ENCODE data around the gene SDR42E2. TPM values are rescaled to one million over a fixed set of nuclear protein-coding genes. Genes with fewer than 3 reads are reported as not detected.

The SDR42E2 gene
- polyA plus RNA-seq, 3 donors, result 0.16 to 0.23 TPM; not detected in 1

GRCh38 chr16:22203091-22203490 lies 40.8 kb downstream of the SDR42E2 start:
- Mint-ChIP-seq H3K36me3 (no peaks in the 10 kb centered on the region), H3K9me3 (peaks cover 0 to 5% (median 0%) of the 10 kb centered on the region in 7 donors), H3K4me1 (peaks cover 16% of the 10 kb centered on the region), H3K4me3 (no peak overlapping the region), H3K27ac (no peak overlapping the region), H3K27me3 (ENCODE audit: low read depth in 3 of 3) (peaks cover 0 to 2% (median 2%) of the 10 kb centered on the region in 3 donors)
- Histone ChIP-seq H3K36me3 (replicated peaks in 1 of 2; ENCODE audit: control insufficient read depth in 1 of 2, insufficient read depth in 2 of 2, low read length in 2 of 2) (no peaks in the 10 kb centered on the region), H3K27ac (ENCODE audit: low read depth in 1 of 2, low read length in 2 of 2) (no peak overlapping the region), H3K4me3 (replicated peaks in 1 of 3; ENCODE audit: low read depth in 2 of 3, low read length in 3 of 3) (no peak overlapping the region), H4K20me1 (ENCODE audit: insufficient read depth, low read length) (peaks cover 5% of the 10 kb centered on the region), H3K79me2 (ENCODE audit: insufficient read depth, low read length) (peaks cover 15% of the 10 kb centered on the region), H3K9ac (ENCODE audit: insufficient read depth, low read length, poor library complexity, severe bottlenecking) (no peak overlapping the region), H2AFZ (ENCODE audit: insufficient read depth, low read depth, low read length, poor library complexity, severe bottlenecking) (no peak overlapping the region), H3K4me1 (ENCODE audit: control insufficient read depth in 1 of 2, insufficient read depth in 2 of 2, low read length in 2 of 2) (peaks cover 11 to 22% of the 10 kb centered on the region in 2 donors), H3K4me2 (replicated peaks; ENCODE audit: extremely low read depth, low read length, poor library complexity, severe bottlenecking) (no peak overlapping the region), H3K9me3 (replicated peaks in 1 of 2; ENCODE audit: control insufficient read depth in 1 of 2, insufficient read depth in 1 of 2, low read length in 2 of 2) (no peaks in the 10 kb centered on the region), H3K27me3 (ENCODE audit: control insufficient read depth in 2 of 2, insufficient read depth in 2 of 2, low read length in 2 of 2) (no peaks in the 10 kb centered on the region)
- WGBS (ENCODE audit: insufficient coverage), result no CpG with 5 or more reads among the region's 5 CpGs
- TF ChIP-seq CTCF (IDR thresholded peaks at IDR 0.05), result no peak
- intact Hi-C loops (cut with micrococcal nuclease), result no loop called here
- DNase-seq, result no peak

- DNase-seq, result no peak
- H3K27me3 ChIP-seq (ENCODE audit: control insufficient read depth in 2 of 2, insufficient read depth in 2 of 2, low read length in 2 of 2), result no peaks in the 10 kb centered on the region
- H3K4me1 ChIP-seq (ENCODE audit: control insufficient read depth in 1 of 2, insufficient read depth in 2 of 2, low read length in 2 of 2), result peaks cover 11 to 22% of the 10 kb centered on the region in 2 donors
- H3K4me2 ChIP-seq (replicated peaks; ENCODE audit: extremely low read depth, low read length, poor library complexity, severe bottlenecking), result no peak overlapping the region
- Mint-ChIP-seq H3K27me3 (ENCODE audit: low read depth in 3 of 3) (peaks cover 0 to 4% (median 2%) of the 10 kb centered on the region in 3 donors), H3K4me1 (peaks cover 16% of the 10 kb centered on the region), H3K27ac (peak overlapping the region in 1 of 7 donors; percentile 58), H3K36me3 (peaks cover 0 to 2% of the 10 kb centered on the region in 2 donors), H3K4me3 (no peak overlapping the region), H3K9me3 (peaks cover 0 to 5% (median 0%) of the 10 kb centered on the region in 7 donors)
- WGBS (ENCODE audit: insufficient coverage), result 100% methylated on average over 2 of the region's 2 CpGs
- no peaks in the 10 kb centered on the region for H3K36me3 ChIP-seq (replicated peaks in 1 of 2; ENCODE audit: control insufficient read depth in 1 of 2, insufficient read depth in 2 of 2, low read length in 2 of 2)
- no peaks in the 10 kb centered on the region for H3K9me3 ChIP-seq (replicated peaks in 1 of 2; ENCODE audit: control insufficient read depth in 1 of 2, insufficient read depth in 1 of 2, low read length in 2 of 2)
- no peak overlapping the region for H2AFZ ChIP-seq (ENCODE audit: insufficient read depth, low read depth, low read length, poor library complexity, severe bottlenecking)
- no peak overlapping the region for H3K4me3 ChIP-seq (replicated peaks in 1 of 3; ENCODE audit: low read depth in 2 of 3, low read length in 3 of 3)
- no peak overlapping the region for H3K9ac ChIP-seq (ENCODE audit: insufficient read depth, low read length, poor library complexity, severe bottlenecking)
- intact Hi-C loops (cut with micrococcal nuclease), result no loop called here
- peaks cover 26% of the 10 kb centered on the region for H3K79me2 ChIP-seq (ENCODE audit: insufficient read depth, low read length)
- no peak overlapping the region for H3K27ac ChIP-seq (ENCODE audit: low read depth in 1 of 2, low read length in 2 of 2)
- H4K20me1 ChIP-seq (ENCODE audit: insufficient read depth, low read length), result peaks cover 5% of the 10 kb centered on the region
- TF ChIP-seq CTCF (IDR thresholded peaks at IDR 0.05), result no peak
Observed at GRCh38 chr16:22204091-22204655, 41.9 kb downstream of the SDR42E2 start.
